Skeletal muscle satellite cell (primary cell): ENCODE data around the gene DHFR2.
"Not testable (repeated sequence)": the region's sequence is repeated elsewhere in the genome, so short reads cannot be mapped to it uniquely, and the experiment has no call there.

ENCODE experiments used
- H3K27me3 ChIP-seq: 2 replicates; pipeline ENCODE4 v1.7.0; 2013; ENCODE audit warnings: low read length; ENCODE audit not compliant: control insufficient read depth, insufficient read depth
- H3K36me3 ChIP-seq: 2 replicates; pipeline ENCODE4 v1.7.0; 2013; ENCODE audit warnings: mild to moderate bottlenecking, control low read depth, low read length; ENCODE audit not compliant: insufficient read depth
- H3K4me1 ChIP-seq: 2 replicates; pipeline ENCODE4 v1.7.0; 2013; ENCODE audit warnings: low read length; ENCODE audit not compliant: control insufficient read depth, insufficient read depth
- H3K4me2 ChIP-seq: 2 replicates; pipeline ENCODE4 v1.7.0; 2013; ENCODE audit warnings: mild to moderate bottlenecking, low read length
- H3K4me3 ChIP-seq: 2 replicates; pipeline ENCODE4 v1.7.0; 2013; ENCODE audit warnings: low read length
- H3K9ac ChIP-seq: 2 replicates; pipeline ENCODE4 v1.7.0; 2013; ENCODE audit warnings: mild to moderate bottlenecking, low read depth, low read length, moderate library complexity
- H3K9me3 ChIP-seq: replicated peaks from 2 replicates; pipeline ENCODE4 v1.7.0; 2013; ENCODE audit warnings: mild to moderate bottlenecking, control low read depth, low read length

Gene DHFR2

GRCh38 chr3:94064243-94064860 lies 1.6 kb upstream of the DHFR2 start:
- H3K9ac ChIP-seq: peak overlapping the region; percentile 96
- H3K9me3 ChIP-seq: no peaks in the 10 kb centered on the region
- peak overlapping the region; percentile 82 for H3K4me3 ChIP-seq
- H3K4me2 ChIP-seq: peak overlapping the region; percentile 72
- peaks cover 13% of the 10 kb centered on the region for H3K4me1 ChIP-seq
- no peaks in the 10 kb centered on the region for H3K27me3 ChIP-seq
- H3K36me3 ChIP-seq: peaks cover 9% of the 10 kb centered on the region

DNA sequence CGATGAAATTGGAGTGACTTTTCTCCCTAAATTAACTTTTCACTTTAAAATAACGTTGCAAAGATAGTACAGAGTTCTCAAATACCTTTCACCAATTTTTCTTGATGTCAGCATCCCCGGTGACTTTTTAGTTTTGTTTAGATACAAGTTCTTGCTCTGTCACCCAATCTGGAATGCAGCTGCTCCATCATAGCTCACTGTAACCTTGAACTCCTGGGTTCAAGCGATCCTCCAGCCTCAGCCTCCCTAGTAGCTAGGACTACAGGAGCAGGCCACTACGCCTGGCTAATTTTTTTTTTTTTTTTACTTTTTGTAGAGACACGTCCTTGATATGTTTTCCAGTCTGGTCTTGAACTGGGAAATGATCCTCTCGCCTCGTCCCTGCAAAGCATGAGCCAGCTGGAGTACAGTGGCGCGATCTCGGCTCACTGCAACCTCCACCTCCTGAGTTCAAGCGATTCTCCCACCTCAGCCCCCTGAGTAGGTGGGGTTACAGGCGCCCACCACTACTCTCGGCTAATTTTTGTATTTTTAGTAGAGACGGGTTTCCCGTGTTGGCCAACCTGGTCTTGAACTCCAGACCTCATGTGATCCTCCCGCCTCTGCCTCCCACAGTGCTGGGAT lies 892 bp upstream of the DHFR2 start:
- Histone ChIP-seq H3K9ac (peak overlapping the region; percentile 96), H3K4me2 (peak overlapping the region; percentile 72), H3K27me3 (no peaks in the 10 kb centered on the region), H3K36me3 (peaks cover 9% of the 10 kb centered on the region), H3K9me3 (no peaks in the 10 kb centered on the region), H3K4me1 (peaks cover 13% of the 10 kb centered on the region), H3K4me3 (peak overlapping the region; percentile 82)

DNA sequence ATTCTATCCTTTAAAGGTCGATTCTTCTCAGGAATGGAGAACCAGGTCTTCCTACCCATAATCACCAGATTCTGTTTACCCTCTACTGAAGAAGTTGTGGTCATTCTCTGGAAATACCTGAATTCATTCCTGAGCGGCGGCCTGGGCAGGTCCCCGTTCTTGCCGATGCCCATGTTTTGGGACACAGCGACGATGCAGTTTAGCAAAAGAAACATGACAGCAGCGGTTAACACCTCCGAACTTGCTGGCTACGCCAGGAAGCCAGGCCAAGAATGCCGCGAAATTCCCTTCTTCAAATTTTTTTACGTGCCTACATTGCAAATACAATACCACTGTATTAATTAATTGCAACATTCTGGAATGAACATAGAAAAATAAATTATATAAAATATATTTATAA lies 1.4 kb downstream of the DHFR2 start:
- no peak overlapping the region for H3K4me3 ChIP-seq

DNA sequence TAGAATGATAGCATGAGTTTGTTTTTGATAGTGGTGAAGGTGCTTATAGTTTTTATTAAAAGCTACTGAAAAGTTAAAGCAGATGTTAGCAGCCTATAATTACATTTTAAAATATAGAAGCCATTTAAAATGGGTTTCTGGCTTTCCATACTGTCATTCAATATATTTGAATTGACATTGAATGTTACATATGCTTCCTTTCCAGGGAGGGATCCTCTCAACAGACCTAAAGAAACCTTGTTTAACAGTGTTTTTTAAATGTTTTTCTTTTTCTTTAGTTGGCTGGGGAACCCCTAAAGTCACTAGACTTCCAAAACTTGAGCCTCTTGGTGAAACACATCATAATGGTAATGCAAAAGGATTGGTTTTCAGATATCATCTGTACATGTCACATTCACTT lies 12.2 kb downstream of the DHFR2 start:
- Histone ChIP-seq H3K36me3 (peaks cover 9% of the 10 kb centered on the region), H3K4me3 (no peak overlapping the region), H3K27me3 (no peaks in the 10 kb centered on the region), H3K9me3 (no peaks in the 10 kb centered on the region), H3K4me2 (no peak overlapping the region), H3K9ac (no peak overlapping the region), H3K4me1 (no peaks in the 10 kb centered on the region)

More for the DNA sequence above, 1.4 kb downstream of the DHFR2 start:
- H3K4me1 ChIP-seq: peaks cover 13% of the 10 kb centered on the region
- H3K9me3 ChIP-seq: no peaks in the 10 kb centered on the region
- no peak overlapping the region for H3K9ac ChIP-seq
- H3K36me3 ChIP-seq: peaks cover 6% of the 10 kb centered on the region
- no peak overlapping the region for H3K4me2 ChIP-seq
- no peaks in the 10 kb centered on the region for H3K27me3 ChIP-seq

- H3K9ac ChIP-seq: no peak overlapping the region
- no peak overlapping the region for H3K4me3 ChIP-seq
- no peaks in the 10 kb centered on the region for H3K4me1 ChIP-seq
- H3K36me3 ChIP-seq: peaks cover 4% of the 10 kb centered on the region
- no peaks in the 10 kb centered on the region for H3K9me3 ChIP-seq
- H3K4me2 ChIP-seq: no peak overlapping the region
- H3K27me3 ChIP-seq: no peaks in the 10 kb centered on the region
Measured at GRCh38 chr3:94049267-94049666, 13.4 kb downstream of the DHFR2 start.

- H3K4me2 ChIP-seq: no peak overlapping the region
- H3K4me3 ChIP-seq: no peak overlapping the region
- H3K36me3 ChIP-seq: no peaks in the 10 kb centered on the region
- H3K9me3 ChIP-seq: no peaks in the 10 kb centered on the region
- no peaks in the 10 kb centered on the region for H3K4me1 ChIP-seq
- H3K9ac ChIP-seq: no peak overlapping the region
- H3K27me3 ChIP-seq: no peaks in the 10 kb centered on the region
Measured at GRCh38 chr3:94046533-94046932, 16.2 kb downstream of the DHFR2 start.

- not testable (repeated sequence) for H3K4me1 ChIP-seq, H3K9me3 ChIP-seq, H3K36me3 ChIP-seq, H3K27me3 ChIP-seq, H3K4me3 ChIP-seq, H3K4me2 ChIP-seq, H3K9ac ChIP-seq
Measured at GRCh38 chr3:94044100-94044936, 18.4 kb downstream of the DHFR2 start.

GRCh38 chr3:94043285-94043684 lies 19.4 kb downstream of the DHFR2 start:
- H3K9ac ChIP-seq: no peak overlapping the region
- H3K4me3 ChIP-seq: no peak overlapping the region
- H3K9me3 ChIP-seq: no peaks in the 10 kb centered on the region
- no peak overlapping the region for H3K4me2 ChIP-seq
- H3K27me3 ChIP-seq: no peaks in the 10 kb centered on the region
- no peaks in the 10 kb centered on the region for H3K4me1 ChIP-seq
- no peaks in the 10 kb centered on the region for H3K36me3 ChIP-seq

DNA sequence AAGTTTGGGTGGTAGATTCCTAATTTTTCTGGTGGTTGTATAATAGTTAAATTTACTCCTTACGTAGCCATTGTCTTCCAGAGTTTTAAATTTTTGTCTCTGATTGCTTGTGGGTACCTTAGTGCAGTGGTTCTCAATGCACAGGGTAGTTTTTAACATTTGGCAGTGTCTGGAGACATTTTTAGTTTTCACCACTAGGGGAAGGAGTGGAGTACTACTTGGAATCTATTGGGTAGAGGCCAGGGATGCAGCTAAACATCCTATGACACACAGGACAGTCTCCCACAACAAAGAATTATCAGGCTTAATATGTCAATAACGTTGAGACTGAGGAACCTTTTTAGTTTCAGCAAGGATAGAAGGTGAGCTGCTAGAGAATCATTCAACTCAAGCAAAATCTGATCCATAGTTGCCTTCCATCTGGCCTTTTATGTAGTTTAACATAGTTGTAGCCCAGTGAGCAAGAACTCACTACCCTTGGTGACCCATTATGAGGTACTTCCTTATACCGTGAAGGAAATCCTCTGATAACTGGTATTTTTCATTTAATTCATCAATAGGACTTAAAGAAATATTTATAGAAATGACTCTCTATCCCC lies 25.7 kb downstream of the DHFR2 start:
- Histone ChIP-seq H3K4me3 (no peak overlapping the region), H3K27me3 (no peaks in the 10 kb centered on the region), H3K9me3 (no peaks in the 10 kb centered on the region), H3K9ac (no peak overlapping the region), H3K36me3 (no peaks in the 10 kb centered on the region), H3K4me2 (no peak overlapping the region), H3K4me1 (no peaks in the 10 kb centered on the region)

GRCh38 chr3:94028093-94028837 lies 34.5 kb downstream of the DHFR2 start, which contains the start of gene STX19:
Gene STX19 (minus strand): TSS chr3:94028597. CDS start chr3:94015269, 13,328 bp downstream.
- Histone ChIP-seq H3K9ac (no peak within 1 kb of the TSS), H3K9me3 (no peaks in the 10 kb centered on the region), H3K4me1 (peaks cover 4% of the 10 kb centered on the region), H3K36me3 (no peaks in the 10 kb centered on the region), H3K4me3 (no peak within 1 kb of the TSS), H3K4me2 (no peak within 1 kb of the TSS), H3K27me3 (no peaks in the 10 kb centered on the region)

- no peak overlapping the region for H3K9ac ChIP-seq
- H3K4me1 ChIP-seq: peaks cover 4% of the 10 kb centered on the region
- no peaks in the 10 kb centered on the region for H3K27me3 ChIP-seq
- no peak overlapping the region for H3K4me2 ChIP-seq
- H3K36me3 ChIP-seq: no peaks in the 10 kb centered on the region
- no peak overlapping the region for H3K4me3 ChIP-seq
- no peaks in the 10 kb centered on the region for H3K9me3 ChIP-seq
Measured at GRCh38 chr3:94026623-94027022, 36.1 kb downstream of the DHFR2 start.
